ENCODE results near the gene ZSWIM1. TPM values are rescaled to one million over a fixed set of nuclear protein-coding genes. Genes with fewer than 3 reads are reported as not detected.

ZSWIM1 gene
- total and polyA plus RNA-seq, 10 donors, result 3.7 to 16.1 (median 11.1) TPM

- no peak overlapping the region for H3K27ac ChIP-seq
- 69 to 81% (median 77%) methylated on average over 7 of the region's 7 CpGs for WGBS, 5 donors
- intact Hi-C loops (cut with DNase I; ENCODE audit: low total_unique reads), result no loop called here
- no peak overlapping the region for H3K4me3 ChIP-seq
- no peaks in the 10 kb centered on the region for H3K36me3 ChIP-seq
- H3K4me1 ChIP-seq, result peaks cover 17 to 47% (median 22%) of the 10 kb centered on the region in 6 donors
- H3K27me3 ChIP-seq (replicated peaks in 1 of 7), result no peaks in the 10 kb centered on the region
- no peak for TF ChIP-seq CTCF (IDR thresholded peaks at IDR 0.05 in 8 of 11, conservative IDR thresholded peaks at IDR 0.05 in 3 of 11)
- TF ChIP-seq POLR2A (IDR thresholded peaks at IDR 0.05), result no peak
- no peak for TF ChIP-seq POLR2AphosphoS5 (IDR thresholded peaks at IDR 0.05)
- H3K9me3 ChIP-seq, result no peaks in the 10 kb centered on the region
- DNase-seq, result no peak
Observed at GRCh38 chr20:45860560-45861220, 20.3 kb upstream of the ZSWIM1 start.

GRCh38 chr20:45861221-45862075 is 19.6 kb upstream of the ZSWIM1 start:
- WGBS, 5 donors, result 89 to 96% (median 93%) methylated on average over 7 of the region's 7 CpGs
- no peak for TF ChIP-seq POLR2A (IDR thresholded peaks at IDR 0.05)
- no peak for TF ChIP-seq POLR2AphosphoS5 (IDR thresholded peaks at IDR 0.05)
- TF ChIP-seq CTCF (IDR thresholded peaks at IDR 0.05 in 8 of 11, conservative IDR thresholded peaks at IDR 0.05 in 3 of 11), result no peak

GRCh38 chr20:45863543-45864470 is 17.2 kb upstream of the ZSWIM1 start:
- H3K27me3 ChIP-seq (replicated peaks in 1 of 7), result no peaks in the 10 kb centered on the region
- no peak overlapping the region for H3K4me3 ChIP-seq
- H3K27ac ChIP-seq, result no peak overlapping the region
- H3K4me1 ChIP-seq, result peaks cover 0 to 21% (median 2%) of the 10 kb centered on the region in 6 donors
- intact Hi-C loops (cut with DNase I; ENCODE audit: low total_unique reads), result no loop called here
- 91 to 96% (median 94%) methylated on average over 7 of the region's 7 CpGs for WGBS, 5 donors
- H3K36me3 ChIP-seq, result no peaks in the 10 kb centered on the region
- no peaks in the 10 kb centered on the region for H3K9me3 ChIP-seq
- DNase-seq, result peak; percentile 10
- no peak for TF ChIP-seq CTCF (IDR thresholded peaks at IDR 0.05 in 8 of 11, conservative IDR thresholded peaks at IDR 0.05 in 3 of 11)
- no peak for TF ChIP-seq POLR2AphosphoS5 (IDR thresholded peaks at IDR 0.05)
- TF ChIP-seq POLR2A (IDR thresholded peaks at IDR 0.05), result no peak

More at GRCh38 chr20:45861221-45862075, 19.6 kb upstream of the ZSWIM1 start:
- Histone ChIP-seq H3K4me1 (peaks cover 9 to 39% (median 15%) of the 10 kb centered on the region in 6 donors), H3K27me3 (replicated peaks in 1 of 7) (no peaks in the 10 kb centered on the region), H3K9me3 (no peaks in the 10 kb centered on the region), H3K4me3 (no peak overlapping the region), H3K27ac (no peak overlapping the region), H3K36me3 (no peaks in the 10 kb centered on the region)
- intact Hi-C loops (cut with DNase I; ENCODE audit: low total_unique reads), result no loop called here
- no peak for DNase-seq
